ENCODE data around the gene FAM149B1. TPM values are rescaled to one million over a fixed set of nuclear protein-coding genes. Genes with fewer than 3 reads are reported as not detected.

The FAM149B1 gene
- total and polyA plus RNA-seq, 2 of the 13 experiments (the other 11 are each of a cell fraction or from before 2014, with no cell fraction given): 9.3 to 16.8 TPM

DNA sequence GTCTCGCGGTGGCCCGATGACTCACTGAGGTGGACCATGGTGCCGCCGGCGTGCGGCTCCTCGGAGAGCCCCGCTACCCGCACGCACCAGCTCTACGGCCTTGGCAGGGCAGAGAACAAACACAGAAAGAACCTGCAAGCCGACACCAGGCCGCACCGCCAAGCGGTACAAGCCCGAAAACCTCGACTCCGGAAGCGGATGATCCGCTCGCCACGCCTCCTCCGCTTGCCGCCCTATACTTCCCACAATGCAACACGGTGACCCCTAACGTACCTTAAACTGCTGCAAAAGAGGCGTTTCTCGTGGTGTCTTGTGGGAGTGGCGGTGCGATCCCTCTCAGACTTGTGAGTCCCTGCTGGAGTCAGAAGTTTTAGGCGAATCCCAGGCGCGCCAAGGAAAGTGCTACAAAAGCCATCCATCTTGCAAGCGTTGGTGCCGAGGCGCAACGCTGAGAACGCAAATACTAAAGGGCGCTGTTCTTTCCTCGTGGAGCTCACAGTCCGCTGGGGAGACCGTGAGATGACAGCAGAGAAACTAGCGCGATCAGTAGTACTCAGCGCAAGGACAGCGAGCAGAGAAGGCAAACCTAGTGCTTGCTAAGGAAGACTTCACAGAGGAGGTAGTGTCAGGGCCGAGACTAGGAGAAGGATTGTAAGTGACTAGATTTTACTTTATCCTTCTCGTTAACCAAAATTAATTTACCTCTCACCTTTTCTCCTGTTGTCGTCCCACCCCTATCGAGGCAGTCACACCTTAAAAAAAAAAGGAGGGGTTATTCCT is 84.7 kb downstream of the FAM149B1 start, which contains the start of gene MRPS16 (continued):
- TF ChIP-seq, protein P1, sequence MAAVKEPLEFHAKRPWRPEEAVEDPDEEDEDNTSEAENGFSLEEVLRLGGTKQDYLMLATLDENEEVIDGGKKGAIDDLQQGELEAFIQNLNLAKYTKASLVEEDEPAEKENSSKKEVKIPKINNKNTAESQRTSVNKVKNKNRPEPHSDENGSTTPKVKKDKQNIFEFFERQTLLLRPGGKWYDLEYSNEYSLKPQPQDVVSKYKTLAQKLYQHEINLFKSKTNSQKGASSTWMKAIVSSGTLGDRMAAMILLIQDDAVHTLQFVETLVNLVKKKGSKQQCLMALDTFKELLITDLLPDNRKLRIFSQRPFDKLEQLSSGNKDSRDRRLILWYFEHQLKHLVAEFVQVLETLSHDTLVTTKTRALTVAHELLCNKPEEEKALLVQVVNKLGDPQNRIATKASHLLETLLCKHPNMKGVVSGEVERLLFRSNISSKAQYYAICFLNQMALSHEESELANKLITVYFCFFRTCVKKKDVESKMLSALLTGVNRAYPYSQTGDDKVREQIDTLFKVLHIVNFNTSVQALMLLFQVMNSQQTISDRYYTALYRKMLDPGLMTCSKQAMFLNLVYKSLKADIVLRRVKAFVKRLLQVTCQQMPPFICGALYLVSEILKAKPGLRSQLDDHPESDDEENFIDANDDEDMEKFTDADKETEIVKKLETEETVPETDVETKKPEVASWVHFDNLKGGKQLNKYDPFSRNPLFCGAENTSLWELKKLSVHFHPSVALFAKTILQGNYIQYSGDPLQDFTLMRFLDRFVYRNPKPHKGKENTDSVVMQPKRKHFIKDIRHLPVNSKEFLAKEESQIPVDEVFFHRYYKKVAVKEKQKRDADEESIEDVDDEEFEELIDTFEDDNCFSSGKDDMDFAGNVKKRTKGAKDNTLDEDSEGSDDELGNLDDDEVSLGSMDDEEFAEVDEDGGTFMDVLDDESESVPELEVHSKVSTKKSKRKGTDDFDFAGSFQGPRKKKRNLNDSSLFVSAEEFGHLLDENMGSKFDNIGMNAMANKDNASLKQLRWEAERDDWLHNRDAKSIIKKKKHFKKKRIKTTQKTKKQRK (IDR thresholded peaks at IDR 0.05; ENCODE audit: low read length): no peak
- TF ChIP-seq, protein P2, sequence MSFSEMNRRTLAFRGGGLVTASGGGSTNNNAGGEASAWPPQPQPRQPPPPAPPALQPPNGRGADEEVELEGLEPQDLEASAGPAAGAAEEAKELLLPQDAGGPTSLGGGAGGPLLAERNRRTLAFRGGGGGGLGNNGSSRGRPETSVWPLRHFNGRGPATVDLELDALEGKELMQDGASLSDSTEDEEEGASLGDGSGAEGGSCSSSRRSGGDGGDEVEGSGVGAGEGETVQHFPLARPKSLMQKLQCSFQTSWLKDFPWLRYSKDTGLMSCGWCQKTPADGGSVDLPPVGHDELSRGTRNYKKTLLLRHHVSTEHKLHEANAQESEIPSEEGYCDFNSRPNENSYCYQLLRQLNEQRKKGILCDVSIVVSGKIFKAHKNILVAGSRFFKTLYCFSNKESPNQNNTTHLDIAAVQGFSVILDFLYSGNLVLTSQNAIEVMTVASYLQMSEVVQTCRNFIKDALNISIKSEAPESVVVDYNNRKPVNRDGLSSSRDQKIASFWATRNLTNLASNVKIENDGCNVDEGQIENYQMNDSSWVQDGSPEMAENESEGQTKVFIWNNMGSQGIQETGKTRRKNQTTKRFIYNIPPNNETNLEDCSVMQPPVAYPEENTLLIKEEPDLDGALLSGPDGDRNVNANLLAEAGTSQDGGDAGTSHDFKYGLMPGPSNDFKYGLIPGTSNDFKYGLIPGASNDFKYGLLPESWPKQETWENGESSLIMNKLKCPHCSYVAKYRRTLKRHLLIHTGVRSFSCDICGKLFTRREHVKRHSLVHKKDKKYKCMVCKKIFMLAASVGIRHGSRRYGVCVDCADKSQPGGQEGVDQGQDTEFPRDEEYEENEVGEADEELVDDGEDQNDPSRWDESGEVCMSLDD (CRISPR knock-in tag; IDR thresholded peaks at IDR 0.05; ENCODE audit: borderline replicate concordance): peak; percentile 42; the same call in 1 of the 2 replicates
- TF ChIP-seq RFX1 (IDR thresholded peaks at IDR 0.05) (no peak), PCBP2 (optimal IDR thresholded peaks at IDR 0.05; ENCODE audit: low read depth, low read length, poor library complexity, severe bottlenecking) (no peak), ZNF737 (CRISPR knock-in tag; IDR thresholded peaks at IDR 0.05; ENCODE audit: borderline replicate concordance) (no peak; the same call in 1 of the 2 replicates), MEF2D (CRISPR knock-in tag; IDR thresholded peaks at IDR 0.05) (peak; percentile 64; the same call in 1 of the 2 replicates), ZNF879 (CRISPR knock-in tag; IDR thresholded peaks at IDR 0.05) (no peak), ZNF10 (CRISPR knock-in tag; IDR thresholded peaks at IDR 0.05; ENCODE audit: borderline replicate concordance, low read depth) (no peak), HIVEP1 (CRISPR knock-in tag; IDR thresholded peaks at IDR 0.05) (peak; percentile 88), RFX3 (CRISPR knock-in tag; IDR thresholded peaks at IDR 0.05) (no peak), ZNF546 (CRISPR knock-in tag; conservative IDR thresholded peaks at IDR 0.05) (no peak; the same call in 1 of the 2 replicates), SP1 (IDR thresholded peaks at IDR 0.05) (no peak), SP1 (CRISPR knock-in tag; IDR thresholded peaks at IDR 0.05) (peak; percentile 93), ZNF776 (CRISPR knock-in tag; IDR thresholded peaks at IDR 0.05) (peak; percentile 90), CCDC6 (CRISPR knock-in tag; IDR thresholded peaks at IDR 0.05) (peak; percentile 58; the same call in 1 of the 2 replicates), ZNF652 (CRISPR knock-in tag; IDR thresholded peaks at IDR 0.05; ENCODE audit: borderline replicate concordance, low read depth) (no peak), ZNF296 (CRISPR knock-in tag; conservative IDR thresholded peaks at IDR 0.05) (no peak), MED8 (CRISPR knock-in tag; IDR thresholded peaks at IDR 0.05; ENCODE audit: insufficient replicate concordance) (no peak)
- TF ChIP-seq, protein P3, sequence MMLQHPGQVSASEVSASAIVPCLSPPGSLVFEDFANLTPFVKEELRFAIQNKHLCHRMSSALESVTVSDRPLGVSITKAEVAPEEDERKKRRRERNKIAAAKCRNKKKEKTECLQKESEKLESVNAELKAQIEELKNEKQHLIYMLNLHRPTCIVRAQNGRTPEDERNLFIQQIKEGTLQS (CRISPR knock-in tag; IDR thresholded peaks at IDR 0.05): peak; percentile 14; the same call in 1 of the 2 replicates
- TF ChIP-seq, protein P4, sequence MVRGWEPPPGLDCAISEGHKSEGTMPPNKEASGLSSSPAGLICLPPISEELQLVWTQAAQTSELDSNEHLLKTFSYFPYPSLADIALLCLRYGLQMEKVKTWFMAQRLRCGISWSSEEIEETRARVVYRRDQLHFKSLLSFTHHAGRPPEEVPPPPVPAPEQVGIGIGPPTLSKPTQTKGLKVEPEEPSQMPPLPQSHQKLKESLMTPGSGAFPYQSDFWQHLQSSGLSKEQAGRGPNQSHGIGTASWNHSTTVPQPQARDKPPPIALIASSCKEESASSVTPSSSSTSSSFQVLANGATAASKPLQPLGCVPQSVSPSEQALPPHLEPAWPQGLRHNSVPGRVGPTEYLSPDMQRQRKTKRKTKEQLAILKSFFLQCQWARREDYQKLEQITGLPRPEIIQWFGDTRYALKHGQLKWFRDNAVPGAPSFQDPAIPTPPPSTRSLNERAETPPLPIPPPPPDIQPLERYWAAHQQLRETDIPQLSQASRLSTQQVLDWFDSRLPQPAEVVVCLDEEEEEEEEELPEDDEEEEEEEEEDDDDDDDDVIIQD (CRISPR knock-in tag; IDR thresholded peaks at IDR 0.05; ENCODE audit: low read depth): peak; percentile 58; the same call in 1 of the 2 replicates

Data from HepG2 (cell line).